ENCODE measurements around the gene SORCS3.

Gene SORCS3

GRCh38 chr10:104639590-104640338, 1.3 kb upstream of the SORCS3 start:
- DNase-seq (ENCODE audit: low spot score in 2 of 2) (no peak), ATAC-seq (no peak)
- H3K4me1 Mint-ChIP-seq, result peaks cover 8% of the 10 kb centered on the region
- H3K36me3 Mint-ChIP-seq, result no peaks in the 10 kb centered on the region
- no peak overlapping the region for H3K4me3 Mint-ChIP-seq
- no peak overlapping the region for H3K27ac Mint-ChIP-seq
- no peaks in the 10 kb centered on the region for H3K9me3 Mint-ChIP-seq

- Mint-ChIP-seq H3K4me3 (no peak overlapping the region), H3K36me3 (no peaks in the 10 kb centered on the region), H3K9me3 (no peaks in the 10 kb centered on the region)
Measured at GRCh38 chr10:104640339-104641186, 527 bp upstream of the SORCS3 start.

DNA sequence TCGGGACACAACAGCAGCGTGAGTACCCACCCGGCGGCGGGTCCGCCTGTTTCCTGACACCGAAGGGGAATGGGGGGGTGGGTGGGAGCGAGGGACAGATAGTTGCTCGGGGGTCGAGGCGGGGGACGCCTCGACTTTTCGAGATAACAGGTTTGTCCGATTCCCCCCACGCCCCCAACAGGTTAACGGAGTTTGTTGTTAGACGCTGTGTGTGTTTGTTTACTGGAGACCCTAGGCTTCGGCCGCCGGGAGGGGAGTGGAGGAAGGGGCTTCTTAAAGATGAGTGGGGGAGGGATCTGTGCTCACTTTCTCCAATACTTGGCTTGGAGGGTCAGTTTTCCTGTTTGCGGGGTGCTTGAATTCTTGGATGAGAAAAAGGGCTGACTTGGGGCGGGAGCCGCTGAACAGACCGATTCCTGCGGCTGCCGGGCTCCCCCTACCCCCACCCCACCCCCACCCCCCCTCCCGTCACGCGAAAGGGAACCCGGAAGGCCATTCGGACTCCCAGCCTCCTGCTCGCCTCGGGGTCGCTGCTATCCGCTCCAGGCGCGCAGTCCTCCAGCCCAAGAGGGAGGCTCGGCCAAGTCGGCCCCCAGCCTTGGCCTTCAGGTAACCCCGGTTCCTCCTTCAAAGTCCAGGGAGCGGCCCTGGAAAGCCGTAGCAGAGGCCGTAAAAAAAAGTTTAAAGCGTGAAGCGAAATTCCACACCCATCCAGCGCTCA, 1.0 kb downstream of the SORCS3 start:
- no peak overlapping the region for H3K4me3 Mint-ChIP-seq
- H3K36me3 Mint-ChIP-seq, result no peaks in the 10 kb centered on the region
- H3K4me1 Mint-ChIP-seq, result peaks cover 8% of the 10 kb centered on the region
- no peak overlapping the region for H3K27ac Mint-ChIP-seq
- no peak for DNase-seq (ENCODE audit: low spot score in 2 of 2)
- ATAC-seq, result no peak
- H3K9me3 Mint-ChIP-seq, result no peaks in the 10 kb centered on the region

More at GRCh38 chr10:104640339-104641186, 527 bp upstream of the SORCS3 start:
- peaks cover 8% of the 10 kb centered on the region for H3K4me1 Mint-ChIP-seq
- ATAC-seq (no peak), DNase-seq (ENCODE audit: low spot score in 2 of 2) (no peak)
- H3K27ac Mint-ChIP-seq, result no peak overlapping the region

DNA sequence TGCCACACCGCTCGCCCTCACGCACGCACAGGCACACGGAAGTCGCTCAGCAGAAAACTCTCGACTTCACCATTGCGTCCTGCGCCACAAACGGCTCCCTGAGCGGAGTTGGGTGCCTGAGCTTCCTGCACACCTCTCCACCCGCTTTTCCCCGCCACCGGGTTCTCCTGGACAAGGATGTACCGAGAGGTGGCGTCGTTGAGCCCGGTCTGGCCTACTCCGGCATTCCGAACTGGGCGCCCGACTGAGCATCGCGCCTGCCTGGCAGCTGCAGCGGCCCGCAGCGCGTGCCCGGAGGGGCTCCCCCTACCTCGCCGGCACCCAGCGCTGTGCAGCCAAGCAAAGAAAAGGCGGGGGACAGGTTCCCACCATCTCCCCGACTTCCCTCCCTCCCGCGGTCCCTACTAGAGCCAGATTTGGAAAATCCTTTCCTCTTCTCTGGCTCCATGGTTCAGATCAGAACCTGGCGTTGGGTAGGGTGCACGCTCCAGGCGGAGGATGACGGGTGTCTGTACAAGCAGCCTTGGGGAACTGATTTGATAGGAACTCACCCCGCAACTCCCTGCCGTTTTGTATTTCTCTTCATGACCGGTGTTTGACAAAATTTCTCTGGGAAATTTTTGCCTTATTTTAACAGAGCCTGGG, 1.7 kb downstream of the SORCS3 start:
- DNase-seq (ENCODE audit: low spot score in 2 of 2), result no peak
- no peaks in the 10 kb centered on the region for H3K36me3 Mint-ChIP-seq
- H3K27ac Mint-ChIP-seq, result no peak overlapping the region
- no peaks in the 10 kb centered on the region for H3K9me3 Mint-ChIP-seq
- H3K4me3 Mint-ChIP-seq, result no peak overlapping the region
- no peak for ATAC-seq
- H3K4me1 Mint-ChIP-seq, result peaks cover 8% of the 10 kb centered on the region

DNA sequence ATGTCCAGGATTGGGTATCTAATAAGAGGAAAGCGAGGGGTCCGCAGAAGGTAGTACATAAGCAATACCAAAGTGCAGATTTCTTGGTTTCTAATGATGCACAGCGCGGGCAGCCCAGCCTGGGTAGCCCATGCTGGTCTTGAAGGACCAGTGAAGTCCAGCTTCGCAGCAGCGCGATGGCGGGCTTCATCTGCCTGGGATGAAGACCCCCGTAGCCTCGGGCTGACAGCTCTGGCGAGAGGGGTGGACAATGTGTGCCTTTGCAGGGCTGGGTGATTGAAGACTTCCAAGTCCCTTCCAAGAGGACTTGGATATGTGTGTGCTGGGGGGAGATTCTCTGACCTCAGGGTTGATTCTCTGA, 2.2 kb downstream of the SORCS3 start:
- Mint-ChIP-seq H3K4me1 (peaks cover 8% of the 10 kb centered on the region), H3K27ac (no peak overlapping the region), H3K4me3 (no peak overlapping the region), H3K9me3 (no peaks in the 10 kb centered on the region), H3K36me3 (no peaks in the 10 kb centered on the region)
- no peak for ATAC-seq
- no peak for DNase-seq (ENCODE audit: low spot score in 2 of 2)

DNA sequence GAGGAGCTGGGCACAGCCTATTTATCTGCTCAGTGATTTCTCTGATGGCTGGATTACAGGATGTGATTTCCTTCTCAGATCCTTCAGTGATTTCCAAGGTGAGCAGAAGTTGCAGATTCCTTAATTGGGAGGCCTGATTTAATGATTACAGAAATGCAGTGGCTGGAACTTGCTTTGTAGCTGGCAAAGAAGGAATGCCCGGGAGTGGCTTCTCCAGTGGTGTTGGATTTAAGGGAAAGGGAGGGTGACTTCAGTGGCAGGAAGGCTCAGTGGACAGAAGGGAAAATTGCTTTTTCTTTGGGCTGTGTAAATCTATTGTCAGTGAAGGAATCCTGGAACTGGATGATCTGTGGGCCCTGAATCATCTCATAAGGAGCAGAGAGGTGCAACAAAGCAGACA, 5.1 kb downstream of the SORCS3 start:
- H3K9me3 Mint-ChIP-seq, result no peaks in the 10 kb centered on the region

DNA sequence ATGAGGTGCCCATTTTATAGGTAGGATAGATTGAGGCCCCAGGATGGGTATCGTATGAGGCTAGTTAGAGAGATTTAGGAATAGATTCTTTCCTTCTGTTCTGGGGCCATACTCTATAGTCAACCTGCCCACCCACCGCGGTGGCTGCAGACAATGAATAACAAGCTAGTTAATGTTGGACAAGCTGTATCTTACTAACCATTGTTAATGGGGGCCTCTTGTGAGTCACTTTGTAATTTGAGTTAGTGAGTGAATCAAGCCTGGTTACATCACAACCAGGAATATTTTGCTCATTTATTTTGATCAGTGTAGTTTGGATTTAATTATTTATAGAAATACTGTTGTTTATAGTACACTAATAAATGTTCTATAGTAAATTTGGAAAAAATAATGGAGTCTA, 7.3 kb downstream of the SORCS3 start:
- DNase-seq (ENCODE audit: low spot score in 2 of 2) (no peak), ATAC-seq (no peak)
- H3K27ac Mint-ChIP-seq, result no peak overlapping the region
- H3K9me3 Mint-ChIP-seq, result no peaks in the 10 kb centered on the region
- no peaks in the 10 kb centered on the region for H3K36me3 Mint-ChIP-seq
- no peaks in the 10 kb centered on the region for H3K4me1 Mint-ChIP-seq
- no peak overlapping the region for H3K4me3 Mint-ChIP-seq

More for the DNA sequence above, 5.1 kb downstream of the SORCS3 start:
- H3K27ac Mint-ChIP-seq, result no peak overlapping the region
- ATAC-seq (no peak), DNase-seq (ENCODE audit: low spot score in 2 of 2) (no peak)
- H3K4me3 Mint-ChIP-seq, result no peak overlapping the region
- H3K36me3 Mint-ChIP-seq, result no peaks in the 10 kb centered on the region
- H3K4me1 Mint-ChIP-seq, result no peaks in the 10 kb centered on the region

DNA sequence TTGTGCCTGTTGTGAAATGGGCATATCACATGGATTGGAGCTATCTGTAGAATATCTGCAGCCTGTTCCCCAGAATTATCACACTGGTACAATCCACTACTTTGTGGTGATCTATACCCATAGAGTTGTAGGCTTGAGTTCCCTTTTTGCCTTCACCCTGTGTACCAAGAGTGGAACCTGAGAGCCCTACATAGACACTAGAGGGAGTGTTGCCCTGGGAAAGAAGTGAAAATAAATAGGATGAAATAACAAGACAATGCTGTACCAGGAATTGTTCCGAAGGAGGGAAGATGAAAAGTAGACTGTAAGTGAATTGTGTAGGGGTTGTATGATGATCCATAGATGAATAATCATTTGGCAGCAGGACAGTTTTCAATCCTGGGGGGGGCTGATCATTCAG, 9.0 kb downstream of the SORCS3 start:
- H3K4me1 Mint-ChIP-seq, result no peaks in the 10 kb centered on the region

GRCh38 chr10:104650635-104651331, 9.7 kb downstream of the SORCS3 start:
- DNase-seq (ENCODE audit: low spot score in 2 of 2) (no peak), ATAC-seq (no peak)
- no peak overlapping the region for H3K27ac Mint-ChIP-seq
- H3K9me3 Mint-ChIP-seq, result no peaks in the 10 kb centered on the region
- no peaks in the 10 kb centered on the region for H3K36me3 Mint-ChIP-seq
- H3K4me3 Mint-ChIP-seq, result no peak overlapping the region
- H3K4me1 Mint-ChIP-seq, result no peaks in the 10 kb centered on the region

More for the DNA sequence above, 9.0 kb downstream of the SORCS3 start:
- DNase-seq (ENCODE audit: low spot score in 2 of 2) (no peak), ATAC-seq (no peak)
- H3K9me3 Mint-ChIP-seq, result no peaks in the 10 kb centered on the region
- H3K36me3 Mint-ChIP-seq, result no peaks in the 10 kb centered on the region
- H3K27ac Mint-ChIP-seq, result no peak overlapping the region
- no peak overlapping the region for H3K4me3 Mint-ChIP-seq

DNA sequence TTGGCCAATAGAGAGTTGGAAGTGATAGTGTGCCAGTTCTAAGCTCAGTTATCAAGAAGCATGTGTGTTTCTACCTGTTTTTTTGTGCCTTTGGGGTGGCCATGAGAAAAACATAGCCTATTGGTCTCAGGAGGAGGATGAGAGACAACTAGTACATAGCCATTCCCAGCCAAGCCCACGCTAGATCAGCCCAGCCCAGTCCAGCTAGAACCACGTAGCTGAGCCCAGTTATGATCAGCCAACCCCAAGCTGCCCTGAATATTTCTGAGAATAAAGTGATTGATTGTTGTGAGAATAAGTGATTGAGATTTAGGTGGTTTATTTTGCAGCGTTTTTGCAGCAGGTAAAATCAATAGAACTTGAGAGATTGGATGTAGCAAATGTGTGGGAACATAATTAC, 15.9 kb downstream of the SORCS3 start:
- Mint-ChIP-seq H3K9me3 (no peaks in the 10 kb centered on the region), H3K36me3 (no peaks in the 10 kb centered on the region), H3K4me3 (no peak overlapping the region), H3K4me1 (no peaks in the 10 kb centered on the region), H3K27ac (no peak overlapping the region)
- no peak for ATAC-seq
- no peak for DNase-seq (ENCODE audit: low spot score in 2 of 2)

DNA sequence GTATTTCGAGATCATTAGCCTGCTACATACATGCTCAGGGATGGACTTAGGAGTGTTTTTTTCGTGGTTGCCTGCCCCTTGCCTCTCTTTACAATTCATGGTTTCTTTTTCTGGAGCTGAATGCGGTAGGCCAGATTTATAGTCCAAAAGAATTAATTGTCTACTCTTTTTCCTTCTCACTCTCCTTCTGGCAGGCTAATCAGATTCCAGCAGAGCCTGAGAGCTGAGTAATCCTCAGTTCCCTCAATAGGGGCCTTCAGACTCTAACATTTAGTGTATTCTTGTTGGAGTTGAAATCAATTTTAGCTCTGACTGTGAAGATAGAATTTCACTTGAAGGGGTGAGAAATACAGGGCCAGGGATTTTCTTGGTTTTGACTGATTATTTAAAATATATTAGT, 16.4 kb downstream of the SORCS3 start:
- H3K9me3 Mint-ChIP-seq, result no peaks in the 10 kb centered on the region
- H3K36me3 Mint-ChIP-seq, result no peaks in the 10 kb centered on the region
- no peaks in the 10 kb centered on the region for H3K4me1 Mint-ChIP-seq
- H3K27ac Mint-ChIP-seq, result no peak overlapping the region
- no peak overlapping the region for H3K4me3 Mint-ChIP-seq
- DNase-seq (ENCODE audit: low spot score in 2 of 2) (no peak), ATAC-seq (no peak)

- no peak for ATAC-seq
- Mint-ChIP-seq H3K36me3 (no peaks in the 10 kb centered on the region), H3K9me3 (no peaks in the 10 kb centered on the region), H3K27ac (no peak overlapping the region), H3K4me1 (no peaks in the 10 kb centered on the region), H3K4me3 (no peak overlapping the region)
- no peak for DNase-seq (ENCODE audit: low spot score in 2 of 2)
Measured at GRCh38 chr10:104658067-104658466, 17.0 kb downstream of the SORCS3 start.

GRCh38 chr10:104659809-104660208, 18.7 kb downstream of the SORCS3 start:
- DNase-seq (ENCODE audit: low spot score in 2 of 2) (no peak), ATAC-seq (no peak)
- no peaks in the 10 kb centered on the region for H3K9me3 Mint-ChIP-seq
- no peaks in the 10 kb centered on the region for H3K36me3 Mint-ChIP-seq
- H3K4me1 Mint-ChIP-seq, result no peaks in the 10 kb centered on the region
- H3K4me3 Mint-ChIP-seq, result no peak overlapping the region
- no peak overlapping the region for H3K27ac Mint-ChIP-seq

DNA sequence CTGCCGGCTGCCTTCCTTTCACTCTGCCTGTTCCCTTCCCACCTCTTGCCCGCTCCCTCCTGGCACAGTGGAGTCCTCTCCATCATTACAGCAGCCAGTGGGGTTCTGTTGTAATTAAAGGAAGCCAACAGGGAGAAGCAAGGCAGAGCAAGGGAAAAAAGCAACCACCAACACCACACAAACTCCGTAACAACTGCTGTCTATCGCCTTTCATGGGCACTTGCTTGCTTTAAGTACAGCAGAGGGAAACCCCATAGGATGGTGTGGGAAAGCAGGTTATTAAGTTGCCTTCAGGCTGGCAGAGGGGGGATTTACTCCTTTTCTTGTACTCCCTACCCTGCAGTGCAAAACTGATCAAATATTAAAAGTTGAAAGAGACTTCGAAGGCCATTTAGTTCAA, 22.0 kb downstream of the SORCS3 start:
- DNase-seq (ENCODE audit: low spot score in 2 of 2), result no peak
- no peaks in the 10 kb centered on the region for H3K9me3 Mint-ChIP-seq
- H3K27ac Mint-ChIP-seq, result no peak overlapping the region
- ATAC-seq, result no peak
- H3K4me3 Mint-ChIP-seq, result no peak overlapping the region
- H3K36me3 Mint-ChIP-seq, result no peaks in the 10 kb centered on the region
- no peaks in the 10 kb centered on the region for H3K4me1 Mint-ChIP-seq

- no peak overlapping the region for H3K27ac Mint-ChIP-seq
- H3K4me1 Mint-ChIP-seq, result no peaks in the 10 kb centered on the region
- ATAC-seq, result no peak
- H3K36me3 Mint-ChIP-seq, result no peaks in the 10 kb centered on the region
- DNase-seq (ENCODE audit: low spot score in 2 of 2), result no peak
- no peaks in the 10 kb centered on the region for H3K9me3 Mint-ChIP-seq
- no peak overlapping the region for H3K4me3 Mint-ChIP-seq
Measured at GRCh38 chr10:104663563-104663962, 22.5 kb downstream of the SORCS3 start.

Measured in stimulated activated effector memory CD8-positive, alpha-beta T cell treated with anti-CD3 and anti-CD28 coated beads, Interleukin-12 subunit alpha, Interleukin-12 subunit beta, amount 100 ng/mL, for 72 hours (primary cell).